Islet of Langerhans (tissue), 1 donor: ENCODE results near the gene RTF2.
"Not testable (repeated sequence)": the region's sequence is repeated elsewhere in the genome, so short reads cannot be mapped to it uniquely, and the experiment has no call there.

Source experiments
- FAIRE-seq: peaks from one replicate; lab custom pipeline; 2011; peaks lifted over from hg19 to GRCh38; lab: Jason Lieb, UNC

Gene RTF2

DNA sequence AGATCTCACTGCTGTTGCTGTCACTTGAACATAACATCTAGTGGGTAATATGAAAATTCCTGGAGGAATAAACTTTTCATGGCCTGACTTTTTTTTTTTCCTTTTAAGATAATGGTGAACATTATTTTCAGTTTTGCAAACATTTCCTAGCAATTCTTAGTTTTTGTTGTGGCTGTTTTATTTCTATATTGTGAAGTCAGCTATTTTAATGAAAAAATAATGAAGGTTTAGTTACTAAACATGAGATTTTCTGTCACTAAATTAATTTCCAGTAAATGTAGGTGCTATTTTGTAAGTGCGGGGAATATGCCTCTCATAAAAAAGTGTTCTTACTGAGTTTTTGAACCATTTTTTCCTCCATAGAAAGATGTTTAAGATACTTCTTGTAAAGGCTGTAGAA lies 32.7 kb downstream of the RTF2 start:
- FAIRE-seq = no peak

DNA sequence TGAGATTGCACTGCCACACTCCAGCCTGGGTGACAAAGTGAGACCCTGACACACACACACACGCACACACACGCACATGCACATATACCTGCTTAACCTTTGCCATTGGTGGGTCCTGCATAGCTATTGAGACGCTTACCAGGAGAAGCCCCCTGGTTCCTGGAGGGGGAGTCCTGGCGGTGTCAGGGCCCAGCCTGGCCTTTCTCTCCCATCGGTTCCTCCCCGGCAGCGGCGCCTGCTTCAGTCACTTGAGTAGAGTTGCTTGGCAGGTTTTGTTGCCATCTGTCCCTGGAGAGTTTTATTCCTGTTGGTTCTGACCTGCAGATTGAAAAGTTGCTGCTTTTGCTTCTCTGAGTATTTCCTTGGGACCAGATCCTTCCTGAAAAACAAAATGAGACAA lies 35.5 kb downstream of the RTF2 start:
- FAIRE-seq = no peak

DNA sequence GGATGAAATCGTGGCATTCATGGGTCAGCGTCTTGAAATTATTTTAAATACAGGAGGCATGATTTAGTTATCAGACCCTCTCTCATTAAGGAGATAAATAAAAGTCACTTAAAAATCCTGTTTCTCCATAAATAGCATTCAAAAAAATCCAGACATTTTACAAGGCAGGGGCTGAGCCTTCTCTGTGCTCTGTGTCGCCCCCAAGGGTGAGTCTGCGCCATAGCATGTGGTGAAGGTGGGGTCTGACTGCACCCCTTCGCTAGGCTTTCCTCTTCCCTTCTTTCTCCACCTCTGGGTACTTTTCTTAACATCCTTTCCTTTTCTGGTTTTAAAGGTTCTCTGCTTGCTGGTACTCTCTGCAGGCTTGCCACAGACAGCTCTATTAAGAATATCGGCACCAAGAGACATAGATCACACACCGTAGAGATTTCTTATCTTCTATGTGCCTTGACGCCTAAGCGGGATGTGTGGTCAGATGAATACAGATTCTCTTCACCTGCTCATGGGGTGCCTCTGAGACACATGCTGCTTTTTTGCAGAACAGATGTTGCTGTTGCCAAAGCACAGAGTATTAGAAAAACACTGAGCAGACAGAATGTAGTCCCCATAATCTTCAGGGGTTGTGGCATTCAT lies 36.1 kb downstream of the RTF2 start:
- no peak for FAIRE-seq

DNA sequence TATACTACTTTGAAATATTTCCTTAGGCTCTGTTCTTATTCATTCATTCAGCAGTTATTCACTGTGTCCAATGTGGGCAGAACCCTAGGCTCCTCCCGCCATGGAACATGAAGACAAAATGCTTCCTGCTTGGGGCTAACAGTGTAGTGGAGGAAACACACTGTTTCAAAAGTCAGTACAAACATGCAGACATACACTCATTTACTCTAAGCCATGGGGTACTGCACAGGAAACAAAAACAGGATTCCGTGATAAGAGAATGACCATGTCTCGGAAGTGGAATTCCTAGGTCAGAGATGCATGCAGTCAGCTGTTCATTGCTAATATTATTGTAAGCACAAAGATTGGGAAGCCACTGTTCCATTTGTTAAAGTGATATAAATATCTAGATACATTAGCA lies 37.7 kb downstream of the RTF2 start:
- no peak for FAIRE-seq

DNA sequence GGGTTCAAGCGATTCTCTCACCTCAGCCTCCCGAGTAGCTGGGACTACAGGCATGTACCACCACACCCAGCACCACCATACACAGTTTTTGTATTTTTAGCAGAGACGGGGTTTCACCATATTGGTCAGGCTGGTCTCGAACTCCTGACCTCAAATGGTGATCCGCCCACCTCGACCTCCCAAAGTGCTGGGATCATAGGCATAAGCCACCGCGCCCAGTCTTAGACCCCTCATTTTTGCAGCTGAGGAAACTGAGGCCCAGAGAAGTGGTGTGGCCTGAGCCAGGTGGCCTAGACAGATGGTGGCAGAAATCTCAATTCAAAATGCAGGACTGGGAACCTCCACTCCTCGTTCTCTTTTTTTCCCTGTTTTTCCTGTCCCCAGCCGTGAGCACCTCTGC lies 43.5 kb downstream of the RTF2 start:
- FAIRE-seq = no peak

DNA sequence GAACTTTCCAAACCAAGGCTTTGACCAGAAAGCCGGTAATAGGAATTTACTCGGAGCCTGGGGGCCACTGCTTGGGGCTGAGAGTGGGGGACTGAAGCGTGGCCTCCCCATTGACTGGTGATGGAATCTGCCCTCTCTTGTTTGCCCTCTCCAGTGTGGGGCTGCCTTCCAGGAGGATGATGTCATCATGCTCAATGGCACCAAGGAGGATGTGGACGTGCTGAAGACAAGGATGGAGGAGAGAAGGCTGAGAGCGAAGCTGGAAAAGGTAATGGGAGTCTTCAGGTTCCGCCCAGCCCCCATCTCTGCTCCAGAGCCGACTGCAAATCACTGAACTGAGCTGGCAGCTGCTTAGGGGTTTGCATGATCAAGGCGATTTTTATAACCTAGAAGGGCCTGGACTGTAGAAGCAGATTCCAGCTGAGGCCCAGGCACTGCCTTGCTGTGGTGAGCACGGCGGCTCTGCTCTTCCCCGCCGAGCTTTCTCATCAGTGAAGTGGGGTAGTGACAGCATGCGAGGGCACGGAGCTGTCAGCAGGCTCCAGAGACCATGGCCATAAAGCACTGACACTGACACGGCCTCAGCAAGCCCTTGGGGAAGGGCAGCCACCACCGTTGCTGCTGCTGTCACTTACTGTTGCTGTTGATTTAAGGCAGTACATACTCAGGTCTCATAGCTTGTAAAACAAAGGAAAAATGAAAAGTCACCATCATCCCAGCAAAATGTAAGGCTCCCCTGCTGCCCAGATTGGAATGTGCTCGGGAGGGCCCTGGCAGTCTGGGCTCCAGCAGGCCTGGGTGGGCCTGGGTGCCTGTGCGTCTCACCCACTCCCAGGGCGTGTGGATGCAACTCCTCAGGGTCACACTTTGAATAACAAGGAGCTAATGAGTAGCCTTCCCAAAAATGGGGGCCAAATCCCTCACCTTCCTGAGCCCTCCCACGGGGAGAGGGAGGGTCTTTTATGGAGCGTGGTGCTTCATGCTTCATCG lies 45.0 kb downstream of the RTF2 start:
- no peak for FAIRE-seq

DNA sequence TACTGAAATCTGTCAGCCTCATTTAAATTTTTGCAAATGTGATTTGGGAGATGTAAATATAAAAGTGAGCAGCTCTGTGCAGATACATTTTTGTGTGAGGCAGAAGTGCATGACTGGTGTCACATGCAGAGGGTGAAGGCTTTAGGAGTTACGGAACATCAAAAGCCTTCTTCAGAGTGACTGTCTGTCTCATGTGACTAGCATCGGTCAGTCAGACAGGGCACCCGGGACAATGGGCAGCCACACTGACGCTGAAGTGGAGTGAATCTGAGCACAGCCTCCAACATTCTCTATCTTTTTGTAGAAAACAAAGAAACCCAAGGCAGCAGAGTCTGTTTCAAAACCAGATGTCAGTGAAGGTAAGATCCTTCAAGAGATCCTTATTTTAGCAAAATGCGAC lies 48.2 kb downstream of the RTF2 start:
- no peak for FAIRE-seq

DNA sequence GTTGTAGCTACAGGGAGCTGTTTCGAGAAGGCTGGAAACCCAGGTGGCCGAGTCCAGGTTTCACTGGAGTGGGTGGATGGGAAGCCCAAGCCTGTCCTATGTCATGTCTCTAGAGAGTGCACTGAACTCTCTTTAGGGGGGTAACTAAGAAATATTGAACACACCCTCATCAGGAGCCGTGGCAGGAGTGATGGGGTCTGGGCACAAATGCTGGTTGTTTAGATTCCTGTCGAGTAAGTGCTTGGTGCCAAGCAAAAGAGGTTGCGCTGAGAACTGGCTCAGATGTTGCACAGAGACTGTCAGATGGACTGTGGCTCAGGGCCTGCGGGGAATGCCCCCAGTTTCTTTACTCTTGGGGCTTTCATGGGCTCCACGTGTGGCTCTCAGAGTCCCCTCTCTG lies 48.8 kb downstream of the RTF2 start:
- no peak for FAIRE-seq

DNA sequence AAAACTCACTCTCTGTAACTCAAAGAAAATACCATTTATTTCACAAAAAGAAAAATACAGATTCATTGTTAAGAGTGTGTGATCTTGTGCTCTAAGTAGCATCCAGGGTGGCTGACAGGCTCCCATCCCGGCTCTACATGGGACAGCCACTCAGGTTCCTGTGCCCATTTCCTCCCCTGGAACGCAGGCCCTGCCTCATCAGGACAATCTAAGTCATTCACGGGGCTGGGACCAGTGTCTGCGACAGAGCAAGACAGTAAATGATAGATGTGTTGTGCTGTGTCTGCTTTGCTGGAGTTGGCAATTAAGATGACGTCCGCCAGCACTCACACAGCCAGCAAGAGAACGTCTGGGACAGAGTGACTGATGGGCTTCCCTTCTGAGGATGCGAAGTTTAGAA lies 49.2 kb downstream of the RTF2 start:
- FAIRE-seq = no peak

DNA sequence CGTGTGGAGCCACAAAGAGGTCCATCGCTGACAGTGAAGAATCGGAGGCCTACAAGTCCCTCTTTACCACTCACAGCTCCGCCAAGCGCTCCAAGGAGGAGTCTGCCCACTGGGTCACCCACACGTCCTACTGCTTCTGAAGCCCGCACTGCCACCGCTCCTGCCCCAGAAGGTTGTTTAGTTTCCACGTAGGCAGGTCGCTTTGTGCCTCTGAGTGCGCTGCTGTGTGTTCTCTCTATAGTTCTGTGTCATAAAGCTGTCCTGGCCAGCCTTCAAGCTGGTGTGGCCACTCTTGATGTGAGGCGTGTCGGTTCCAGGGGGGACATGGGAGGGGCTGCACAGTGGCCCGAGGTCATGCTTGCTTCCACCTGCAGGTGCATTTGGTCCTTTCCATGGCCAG lies 49.7 kb downstream of the RTF2 start:
- no peak for FAIRE-seq

DNA sequence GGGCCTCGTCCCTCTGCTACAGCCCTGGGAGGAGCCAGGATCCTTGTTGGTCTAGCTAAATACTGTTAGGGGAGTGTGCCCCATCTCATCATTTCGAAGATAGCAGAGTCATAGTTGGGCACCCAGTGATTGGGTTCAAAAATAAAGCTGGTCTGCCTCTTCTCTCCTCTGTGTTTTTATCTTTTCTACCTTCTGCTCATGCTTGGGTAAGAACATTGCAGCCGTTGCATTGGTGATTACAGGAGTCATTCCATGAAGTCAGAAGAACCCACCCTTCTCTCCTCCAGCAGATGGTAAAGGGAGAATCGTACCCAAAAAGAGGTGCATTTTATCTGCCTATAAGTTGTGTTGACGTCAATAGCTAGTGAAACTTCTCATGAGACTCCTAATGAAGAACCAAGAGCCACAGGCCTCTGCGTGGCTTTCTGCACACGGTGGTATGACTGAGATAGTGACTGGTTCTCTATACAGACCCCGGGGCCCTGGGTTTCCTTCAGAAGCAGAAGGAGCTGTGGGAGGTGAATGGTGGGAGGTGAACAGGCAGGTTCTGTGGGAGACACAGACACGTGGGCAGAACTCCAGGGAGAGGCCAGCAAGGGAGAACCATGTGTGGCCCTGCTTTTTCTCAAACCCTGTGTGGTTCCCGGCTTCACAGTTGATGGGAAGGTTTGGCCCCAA lies 50.4 kb downstream of the RTF2 start:
- FAIRE-seq = no peak

DNA sequence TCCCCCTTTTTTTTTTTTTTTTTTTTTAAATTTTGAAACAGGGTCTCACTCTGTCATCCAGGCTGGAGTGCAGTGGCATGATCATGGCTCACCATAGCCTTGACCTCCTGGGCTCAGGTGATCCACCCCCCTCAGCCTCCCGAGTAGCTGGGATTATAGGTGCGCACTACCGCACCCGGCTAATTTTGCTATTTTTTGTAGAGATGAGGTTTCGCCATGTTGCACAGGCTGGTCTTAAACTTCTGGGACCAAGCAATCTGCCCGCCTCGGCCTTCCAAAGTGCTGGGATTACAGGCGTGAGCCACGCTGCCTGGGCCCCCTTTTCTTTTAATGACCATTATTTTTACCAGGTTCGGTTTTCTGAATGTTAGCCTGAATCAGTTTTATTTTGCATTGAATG lies 51.1 kb downstream of the RTF2 start:
- FAIRE-seq = no peak

DNA sequence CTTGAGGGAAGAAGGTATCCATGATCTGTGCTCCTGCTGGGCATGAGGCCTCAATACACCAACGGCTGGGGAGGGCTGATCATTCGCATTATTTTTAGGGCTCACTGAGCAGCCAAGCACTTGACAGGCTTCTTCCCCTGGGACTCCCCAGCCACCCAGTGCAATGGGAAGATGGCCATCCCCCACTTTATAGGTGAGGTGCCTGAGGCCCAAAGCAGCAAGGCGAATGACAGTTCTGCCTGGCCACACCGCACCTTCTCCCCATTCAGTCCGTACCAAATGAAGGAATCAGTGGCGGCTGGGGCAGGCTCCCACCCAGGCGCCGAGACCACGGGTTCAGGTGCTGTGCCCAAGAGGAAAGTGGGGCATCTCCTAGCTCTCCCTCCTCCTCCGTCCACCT lies 51.8 kb downstream of the RTF2 start:
- no peak for FAIRE-seq

DNA sequence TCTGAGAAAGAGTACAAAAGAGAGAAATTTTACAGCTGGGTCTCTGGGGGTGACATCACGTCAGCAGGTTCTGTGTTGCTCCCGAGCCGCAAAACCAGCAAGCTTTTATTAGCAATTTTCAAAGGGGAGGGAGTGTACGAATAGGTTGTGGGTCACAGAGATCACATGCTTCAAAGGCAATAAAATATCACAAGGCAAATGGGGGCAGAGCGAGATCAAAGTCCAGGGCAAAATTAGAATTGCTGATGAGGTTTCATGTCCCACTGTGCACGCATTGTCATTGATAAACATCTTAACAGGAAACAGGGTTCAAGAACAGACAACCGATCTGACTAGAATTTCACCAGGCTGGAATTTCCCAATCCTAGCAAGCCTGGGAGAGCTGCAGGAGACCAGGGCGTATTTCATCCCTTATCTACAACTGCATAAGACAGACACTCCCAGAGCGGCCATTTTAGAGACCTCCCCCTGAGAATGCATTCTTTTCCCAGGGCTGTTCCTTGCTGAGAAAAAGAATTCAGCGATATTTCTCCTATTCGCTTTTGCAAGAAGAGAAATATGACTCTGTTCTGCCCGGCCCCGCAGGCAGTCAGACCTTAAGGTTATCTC lies 52.4 kb downstream of the RTF2 start:
- FAIRE-seq = not testable (repeated sequence)

DNA sequence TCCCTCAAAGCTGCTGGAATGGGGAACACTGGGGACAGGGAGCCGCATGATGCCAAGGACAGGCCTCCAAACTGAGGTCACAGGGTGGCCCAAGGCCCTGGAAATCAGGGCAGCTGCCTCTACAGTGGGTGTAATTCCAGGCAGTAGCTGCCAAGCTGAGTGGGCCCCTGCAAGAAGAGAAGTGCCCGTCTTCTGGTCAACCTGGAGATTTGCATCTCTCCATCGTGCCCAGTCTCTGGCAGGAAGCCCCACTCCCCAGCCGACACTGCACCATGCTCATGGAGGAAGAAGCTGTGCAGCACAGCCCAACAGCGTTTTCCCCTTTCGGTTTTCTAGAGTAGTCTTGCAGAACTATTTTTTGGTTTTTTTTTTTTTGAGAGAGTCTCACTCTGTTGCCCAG lies 53.9 kb downstream of the RTF2 start:
- FAIRE-seq = no peak

DNA sequence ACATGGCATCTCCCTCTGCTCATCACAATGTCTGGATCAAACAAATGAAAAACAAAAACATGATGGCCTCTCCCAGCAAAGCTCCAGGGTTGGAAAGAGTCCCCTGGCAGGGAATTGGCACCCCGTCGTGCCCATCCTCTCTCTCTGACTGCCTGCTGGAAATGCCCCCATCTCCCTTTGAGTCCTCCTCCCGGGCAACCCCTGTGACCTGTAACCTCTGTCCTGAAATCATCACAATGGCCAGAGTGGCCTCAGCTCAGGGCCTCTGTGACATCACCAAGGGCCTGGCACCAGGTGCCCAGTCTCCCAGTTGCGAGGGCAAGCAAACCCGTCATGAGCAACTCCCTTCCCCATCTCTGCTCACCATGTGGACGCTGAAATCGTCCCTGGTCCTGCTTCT lies 56.0 kb downstream of the RTF2 start, which contains the start of gene FAM209A:
Gene FAM209A, plus strand, starts transcription at position 301 of the 400 bp plus-strand sequence. Its CDS starts 65 bp downstream, at position 366.
- FAIRE-seq = not testable (repeated sequence)

DNA sequence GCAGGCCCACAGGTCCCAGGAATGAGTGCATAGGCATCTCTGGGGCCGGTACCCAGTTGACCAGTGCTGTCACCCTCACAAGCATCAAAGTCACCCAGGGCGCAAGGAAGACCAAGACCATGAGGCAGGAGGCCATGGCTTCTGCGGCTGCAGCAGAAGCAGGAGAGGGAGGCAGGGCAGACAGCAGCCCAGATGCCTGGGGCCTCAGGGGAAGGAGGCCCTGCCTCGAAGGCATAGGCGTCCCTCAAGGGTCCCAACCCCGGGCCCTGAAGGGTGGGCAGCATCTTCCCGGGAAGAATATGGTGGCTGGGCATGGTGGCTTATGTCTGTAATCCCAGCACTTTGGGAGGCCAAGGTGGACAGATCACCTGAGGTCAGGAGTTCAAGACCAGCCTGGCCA lies 59.1 kb downstream of the RTF2 start:
- no peak for FAIRE-seq

DNA sequence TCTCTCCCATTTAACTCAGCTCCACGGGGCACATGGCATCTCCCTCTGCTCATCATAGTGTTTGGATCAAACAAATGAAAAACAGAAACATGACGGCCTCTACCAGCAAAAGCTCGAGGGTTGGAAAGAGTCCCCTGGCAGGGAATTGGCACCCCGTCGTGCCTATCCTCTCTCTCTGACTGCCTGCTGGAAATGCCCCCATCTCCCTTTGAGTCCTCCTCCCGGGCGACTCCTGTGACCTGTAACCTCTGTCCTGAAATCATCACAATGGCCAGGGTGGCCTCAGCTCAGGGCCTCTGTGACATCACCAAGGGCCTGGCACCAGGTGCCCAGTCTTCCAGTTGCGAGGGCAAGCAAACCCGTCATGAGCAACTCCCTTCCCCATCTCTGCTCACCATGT lies 64.5 kb downstream of the RTF2 start, which contains the start of gene FAM209B:
Gene FAM209B, plus strand, starts transcription at position 301 of the 400 bp plus-strand sequence. Its CDS starts 96 bp downstream, at position 397.
- not testable (repeated sequence) for FAIRE-seq

DNA sequence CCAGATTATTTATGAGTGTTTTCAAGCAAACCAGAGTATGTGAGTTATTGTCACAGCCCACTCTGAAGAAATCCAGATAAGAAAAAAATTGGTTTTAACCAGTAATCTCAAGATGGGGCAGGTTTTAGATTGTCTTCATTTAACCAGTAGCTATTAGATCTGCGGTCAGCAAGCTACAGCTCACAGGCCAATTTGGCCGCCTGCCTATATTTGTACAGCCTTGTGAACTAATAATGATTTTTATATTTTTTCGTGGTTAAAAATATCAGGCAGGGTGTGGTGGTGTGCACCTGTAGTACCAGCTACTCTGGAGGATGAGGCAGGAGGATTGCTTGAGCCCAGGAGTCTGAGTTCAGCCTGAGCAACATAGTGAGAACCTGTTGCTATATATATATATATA lies 69.6 kb downstream of the RTF2 start:
- FAIRE-seq = no peak

DNA sequence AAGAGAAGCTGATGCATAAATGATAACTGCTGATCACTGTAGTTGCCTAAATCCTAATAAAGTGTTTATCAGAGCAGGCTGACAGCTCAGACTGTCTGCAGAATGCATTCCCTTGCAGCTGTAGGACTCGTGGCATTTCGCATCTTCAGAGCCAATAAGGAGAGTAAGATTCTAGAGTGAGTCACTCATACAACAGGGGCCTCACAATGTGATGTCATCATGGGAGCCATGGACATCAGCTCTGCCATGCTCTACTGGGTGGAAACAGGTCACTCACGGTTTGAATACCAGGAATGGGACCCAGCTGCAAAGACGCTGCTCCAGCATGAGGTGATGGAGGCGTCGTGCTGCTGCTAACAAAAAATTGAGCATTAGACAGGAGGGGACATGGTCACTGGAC lies 72.0 kb downstream of the RTF2 start:
- no peak for FAIRE-seq

DNA sequence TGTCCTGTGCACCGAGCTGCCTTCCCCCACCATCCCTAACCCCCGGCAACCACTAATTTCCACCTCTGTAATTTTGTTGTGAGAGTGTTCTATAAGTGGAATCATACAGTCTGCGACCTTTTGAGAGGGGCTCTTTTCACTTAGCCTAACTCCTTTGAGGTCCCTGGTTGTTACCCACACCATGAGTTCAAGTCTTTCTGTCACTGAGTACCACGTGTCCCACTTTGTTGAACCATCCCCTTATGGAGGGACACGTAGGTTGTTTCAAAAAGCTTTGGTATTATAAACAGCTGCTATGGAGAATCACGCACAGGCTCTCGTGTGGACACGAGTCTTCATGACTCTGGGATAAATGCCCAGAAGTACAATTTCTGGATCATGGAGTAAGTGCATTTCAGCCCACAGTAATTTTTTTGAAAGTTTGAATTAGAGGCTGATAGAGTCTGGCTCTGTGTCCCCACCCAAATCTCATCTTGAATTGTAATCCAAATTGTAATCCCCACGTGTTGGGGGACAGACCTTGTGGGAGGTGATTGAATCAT lies 74.1 kb downstream of the RTF2 start:
- FAIRE-seq = no peak

DNA sequence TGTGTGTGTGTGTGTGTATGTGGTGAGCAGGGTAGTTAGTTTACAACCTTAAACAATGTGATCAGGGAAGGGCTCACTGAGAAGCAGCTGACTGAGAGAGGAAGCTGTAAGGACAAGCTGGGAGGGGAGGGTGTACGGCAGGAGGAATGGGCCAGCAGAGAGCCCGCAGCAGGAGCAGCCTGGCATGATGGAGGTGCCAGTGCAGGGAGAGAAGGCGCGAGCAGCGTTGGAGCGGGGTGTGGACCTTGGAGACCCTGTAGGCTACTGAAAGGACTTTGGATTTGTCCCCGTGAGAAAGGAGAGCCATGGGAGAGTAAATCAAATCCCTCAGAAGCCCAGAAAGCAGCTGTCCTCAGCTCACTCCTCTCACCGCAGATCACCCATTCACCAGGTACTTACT lies 83.1 kb downstream of the RTF2 start:
- no peak for FAIRE-seq
